ENCODE results near the gene FRY.

FRY gene

GRCh38 chr13:32022311-32022710, 9.3 kb upstream of the FRY start:
- no peak overlapping the region for H3K4me3 ChIP-seq
- no peaks in the 10 kb centered on the region for H3K9me3 ChIP-seq (ENCODE audit: low read depth, low read length)
- no peak for DNase-seq (ENCODE audit: low read depth, low spot score)
- no peak overlapping the region for H3K9ac ChIP-seq (ENCODE audit: insufficient read length)
- H3K27ac ChIP-seq = no peak overlapping the region
- no peaks in the 10 kb centered on the region for H3K36me3 ChIP-seq (ENCODE audit: insufficient read depth, low read length)
- TF ChIP-seq EZH2 (IDR thresholded peaks at IDR 0.05) (no peak), POLR2AphosphoS5 (IDR thresholded peaks at IDR 0.05; ENCODE audit: borderline replicate concordance, low read depth, low read length) (no peak), FOXP2 (optimal IDR thresholded peaks at IDR 0.05; ENCODE audit: control extremely low read depth, extremely low read length, insufficient read depth) (no peak)

GRCh38 chr13:32023096-32023495, 8.5 kb upstream of the FRY start:
- Histone ChIP-seq H3K9ac (ENCODE audit: insufficient read length) (no peak overlapping the region), H3K4me3 (no peak overlapping the region), H3K9me3 (ENCODE audit: low read depth, low read length) (no peaks in the 10 kb centered on the region), H3K27ac (no peak overlapping the region), H3K36me3 (ENCODE audit: insufficient read depth, low read length) (no peaks in the 10 kb centered on the region)
- no peak for DNase-seq (ENCODE audit: low read depth, low spot score)
- no peak for TF ChIP-seq FOXP2 (optimal IDR thresholded peaks at IDR 0.05; ENCODE audit: control extremely low read depth, extremely low read length, insufficient read depth)

GRCh38 chr13:32023698-32024097, 7.9 kb upstream of the FRY start:
- TF ChIP-seq FOXP2 (optimal IDR thresholded peaks at IDR 0.05; ENCODE audit: control extremely low read depth, extremely low read length, insufficient read depth) = no peak
- no peak for TF ChIP-seq EZH2 (IDR thresholded peaks at IDR 0.05)
- no peak for TF ChIP-seq POLR2AphosphoS5 (IDR thresholded peaks at IDR 0.05; ENCODE audit: borderline replicate concordance, low read depth, low read length)
- DNase-seq (ENCODE audit: low read depth, low spot score) = no peak
- Histone ChIP-seq H3K4me3 (no peak overlapping the region), H3K9me3 (ENCODE audit: low read depth, low read length) (no peaks in the 10 kb centered on the region), H3K27ac (no peak overlapping the region), H3K36me3 (ENCODE audit: insufficient read depth, low read length) (no peaks in the 10 kb centered on the region), H3K9ac (ENCODE audit: insufficient read length) (no peak overlapping the region)

- no peak overlapping the region for H3K27ac ChIP-seq
- no peaks in the 10 kb centered on the region for H3K36me3 ChIP-seq (ENCODE audit: insufficient read depth, low read length)
- no peak overlapping the region for H3K9ac ChIP-seq (ENCODE audit: insufficient read length)
- DNase-seq (ENCODE audit: low read depth, low spot score) = no peak
- H3K4me3 ChIP-seq = no peak overlapping the region
- H3K9me3 ChIP-seq (ENCODE audit: low read depth, low read length) = no peaks in the 10 kb centered on the region
- TF ChIP-seq FOXP2 (optimal IDR thresholded peaks at IDR 0.05; ENCODE audit: control extremely low read depth, extremely low read length, insufficient read depth) = no peak
- TF ChIP-seq EZH2 (IDR thresholded peaks at IDR 0.05) = no peak
- TF ChIP-seq POLR2AphosphoS5 (IDR thresholded peaks at IDR 0.05; ENCODE audit: borderline replicate concordance, low read depth, low read length) = no peak
Observed at GRCh38 chr13:32024750-32025149, 6.8 kb upstream of the FRY start.

- no peak for DNase-seq (ENCODE audit: low read depth, low spot score)
- TF ChIP-seq POLR2AphosphoS5 (IDR thresholded peaks at IDR 0.05; ENCODE audit: borderline replicate concordance, low read depth, low read length) (no peak), FOXP2 (optimal IDR thresholded peaks at IDR 0.05; ENCODE audit: control extremely low read depth, extremely low read length, insufficient read depth) (no peak), EZH2 (IDR thresholded peaks at IDR 0.05) (no peak)
- H3K9me3 ChIP-seq (ENCODE audit: low read depth, low read length) = no peaks in the 10 kb centered on the region
- no peak overlapping the region for H3K27ac ChIP-seq
- no peak overlapping the region for H3K9ac ChIP-seq (ENCODE audit: insufficient read length)
- H3K36me3 ChIP-seq (ENCODE audit: insufficient read depth, low read length) = no peaks in the 10 kb centered on the region
- H3K4me3 ChIP-seq = no peak overlapping the region
Observed at GRCh38 chr13:32025730-32026129, 5.8 kb upstream of the FRY start.

- Histone ChIP-seq H3K36me3 (ENCODE audit: insufficient read depth, low read length) (no peaks in the 10 kb centered on the region), H3K9me3 (ENCODE audit: low read depth, low read length) (no peaks in the 10 kb centered on the region), H3K9ac (ENCODE audit: insufficient read length) (no peak overlapping the region), H3K4me3 (no peak overlapping the region), H3K27ac (no peak overlapping the region)
- TF ChIP-seq POLR2AphosphoS5 (IDR thresholded peaks at IDR 0.05; ENCODE audit: borderline replicate concordance, low read depth, low read length) = no peak
- no peak for TF ChIP-seq EZH2 (IDR thresholded peaks at IDR 0.05)
- TF ChIP-seq FOXP2 (optimal IDR thresholded peaks at IDR 0.05; ENCODE audit: control extremely low read depth, extremely low read length, insufficient read depth) = no peak
- DNase-seq (ENCODE audit: low read depth, low spot score) = no peak
Observed at GRCh38 chr13:32026623-32027022, 5.0 kb upstream of the FRY start.

- Histone ChIP-seq H3K27ac (no peak overlapping the region), H3K4me3 (no peak overlapping the region)
- DNase-seq (ENCODE audit: low read depth, low spot score) = no peak
Observed at GRCh38 chr13:32028711-32029110, 2.9 kb upstream of the FRY start.

GRCh38 chr13:32029684-32030083, 1.9 kb upstream of the FRY start:
- Histone ChIP-seq H3K27ac (no peak overlapping the region), H3K4me3 (no peak overlapping the region), H3K36me3 (ENCODE audit: insufficient read depth, low read length) (no peaks in the 10 kb centered on the region), H3K9ac (ENCODE audit: insufficient read length) (no peak overlapping the region), H3K9me3 (ENCODE audit: low read depth, low read length) (no peaks in the 10 kb centered on the region)
- DNase-seq (ENCODE audit: low read depth, low spot score) = no peak
- TF ChIP-seq FOXP2 (optimal IDR thresholded peaks at IDR 0.05; ENCODE audit: control extremely low read depth, extremely low read length, insufficient read depth) (no peak), EZH2 (IDR thresholded peaks at IDR 0.05) (no peak), POLR2AphosphoS5 (IDR thresholded peaks at IDR 0.05; ENCODE audit: borderline replicate concordance, low read depth, low read length) (no peak)

More at GRCh38 chr13:32028711-32029110, 2.9 kb upstream of the FRY start:
- TF ChIP-seq EZH2 (IDR thresholded peaks at IDR 0.05) (no peak), POLR2AphosphoS5 (IDR thresholded peaks at IDR 0.05; ENCODE audit: borderline replicate concordance, low read depth, low read length) (no peak), FOXP2 (optimal IDR thresholded peaks at IDR 0.05; ENCODE audit: control extremely low read depth, extremely low read length, insufficient read depth) (no peak)
- H3K9ac ChIP-seq (ENCODE audit: insufficient read length) = no peak overlapping the region
- no peaks in the 10 kb centered on the region for H3K36me3 ChIP-seq (ENCODE audit: insufficient read depth, low read length)
- H3K9me3 ChIP-seq (ENCODE audit: low read depth, low read length) = no peaks in the 10 kb centered on the region

GRCh38 chr13:32031815-32032370, 319 bp downstream of the FRY start:
- H3K9ac ChIP-seq (ENCODE audit: insufficient read length) = no peak overlapping the region
- no peaks in the 10 kb centered on the region for H3K9me3 ChIP-seq (ENCODE audit: low read depth, low read length)
- TF ChIP-seq FOXP2 (optimal IDR thresholded peaks at IDR 0.05; ENCODE audit: control extremely low read depth, extremely low read length, insufficient read depth) = no peak
- no peak for TF ChIP-seq EZH2 (IDR thresholded peaks at IDR 0.05)
- TF ChIP-seq POLR2AphosphoS5 (IDR thresholded peaks at IDR 0.05; ENCODE audit: borderline replicate concordance, low read depth, low read length) = no peak
- H3K27ac ChIP-seq = no peak overlapping the region
- peak overlapping the region; percentile 78 for H3K4me3 ChIP-seq
- no peak for DNase-seq (ENCODE audit: low read depth, low spot score)
- H3K36me3 ChIP-seq (ENCODE audit: insufficient read depth, low read length) = no peaks in the 10 kb centered on the region
